Left forelimb (tissue), 1 donor: Measurements from ENCODE around the gene PTCHD1.

Source experiments
- DNase-seq: peaks from one replicate; pipeline ENCODE4 v3.0.0-alpha.2; 2018; ENCODE audit warnings: low spot score

Gene PTCHD1

DNA sequence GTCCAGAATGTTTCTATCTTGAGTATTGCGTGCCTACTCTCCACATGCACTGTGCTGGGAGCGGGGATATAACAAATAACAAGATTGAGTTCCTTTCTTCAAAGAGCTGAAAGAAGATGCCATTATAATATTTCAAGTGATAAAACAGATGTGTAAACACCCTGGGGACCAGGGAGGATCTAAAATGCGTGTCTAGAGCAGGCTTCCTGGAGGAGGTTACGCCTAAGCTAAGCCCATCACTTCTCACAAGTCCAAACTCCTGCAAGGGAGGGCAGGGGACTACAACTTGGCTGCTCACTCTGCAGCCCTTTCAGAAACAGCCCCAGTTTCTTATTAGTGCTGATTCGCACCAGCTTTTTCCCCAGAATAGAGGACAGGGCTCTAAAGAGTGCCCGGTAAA is 21.5 kb downstream of the PTCHD1 start:
- DNase-seq = no peak

DNA sequence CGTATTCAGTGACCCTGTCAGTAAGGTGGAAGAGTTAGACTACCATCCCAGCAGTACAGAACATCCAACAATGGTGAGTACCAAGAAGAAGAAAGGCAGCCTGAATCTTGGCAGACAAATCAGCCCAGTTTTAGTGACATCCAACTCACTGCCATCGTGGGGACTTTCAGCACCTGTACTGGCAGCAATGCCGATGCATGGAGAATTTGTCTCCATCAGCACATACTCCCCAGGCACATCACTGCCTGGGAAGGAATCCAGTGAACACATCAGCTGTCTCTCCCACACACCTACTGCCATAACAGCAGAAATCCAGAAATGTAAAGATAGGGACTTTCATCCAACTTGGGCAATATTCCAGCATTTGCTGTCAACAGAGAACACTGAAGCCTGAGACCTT is 29.8 kb downstream of the PTCHD1 start:
- no peak for DNase-seq

DNA sequence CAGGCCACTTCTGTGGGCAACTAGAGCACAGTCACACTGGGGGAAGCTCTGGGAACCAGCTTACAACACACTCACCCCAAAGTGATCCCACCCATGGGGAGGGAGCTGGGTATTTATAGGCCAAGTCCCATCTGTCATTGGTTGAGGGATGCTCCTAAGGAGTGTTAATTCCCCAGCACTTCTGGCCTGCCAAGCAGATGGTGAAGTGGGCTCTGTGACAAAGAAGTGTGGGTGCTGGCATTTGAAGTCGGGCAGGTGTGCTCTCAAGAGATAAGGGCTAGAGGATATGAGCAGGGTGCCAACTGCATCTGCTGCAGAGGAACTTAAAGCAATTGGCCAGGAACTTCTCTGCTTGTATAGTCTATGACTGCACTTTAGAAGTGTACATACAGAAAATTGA is 30.9 kb downstream of the PTCHD1 start:
- DNase-seq = no peak

DNA sequence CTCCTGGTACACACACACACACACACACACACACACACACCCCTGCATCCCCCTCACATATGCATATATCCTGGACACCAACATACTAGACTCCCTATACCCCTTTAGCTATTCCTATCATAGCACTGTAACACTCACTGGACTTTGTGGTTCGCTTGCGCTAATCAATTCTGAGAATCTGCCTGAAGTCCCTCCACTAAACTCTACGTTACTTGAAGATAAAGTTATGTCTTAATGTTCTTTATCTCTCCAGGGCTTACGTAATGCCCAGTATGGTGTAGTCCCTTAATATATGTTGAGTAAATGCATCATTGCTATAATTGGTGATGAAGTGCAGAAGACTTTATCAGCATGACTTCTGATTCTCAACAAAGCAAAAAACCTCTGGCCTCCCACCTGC is 32.3 kb downstream of the PTCHD1 start:
- no peak for DNase-seq

DNA sequence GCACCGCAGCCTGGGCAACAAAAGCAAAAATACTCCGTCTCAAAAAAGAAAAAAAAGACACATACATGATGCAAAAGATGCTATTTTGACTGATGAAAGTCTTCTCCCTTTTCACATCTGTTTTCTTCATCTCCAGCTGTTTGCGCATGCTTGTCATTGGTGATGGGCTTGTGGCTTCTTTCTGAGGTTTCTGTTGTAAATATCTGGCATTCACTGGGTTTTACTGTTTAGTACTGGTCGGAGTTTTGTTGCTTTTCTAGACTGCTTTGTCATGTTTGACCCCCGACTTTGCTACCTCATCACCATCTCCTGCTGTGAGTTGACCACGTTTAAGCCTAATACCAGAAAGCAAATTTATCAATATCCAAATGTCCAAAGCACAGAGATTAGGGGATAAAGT is 34.4 kb downstream of the PTCHD1 start:
- no peak for DNase-seq

DNA sequence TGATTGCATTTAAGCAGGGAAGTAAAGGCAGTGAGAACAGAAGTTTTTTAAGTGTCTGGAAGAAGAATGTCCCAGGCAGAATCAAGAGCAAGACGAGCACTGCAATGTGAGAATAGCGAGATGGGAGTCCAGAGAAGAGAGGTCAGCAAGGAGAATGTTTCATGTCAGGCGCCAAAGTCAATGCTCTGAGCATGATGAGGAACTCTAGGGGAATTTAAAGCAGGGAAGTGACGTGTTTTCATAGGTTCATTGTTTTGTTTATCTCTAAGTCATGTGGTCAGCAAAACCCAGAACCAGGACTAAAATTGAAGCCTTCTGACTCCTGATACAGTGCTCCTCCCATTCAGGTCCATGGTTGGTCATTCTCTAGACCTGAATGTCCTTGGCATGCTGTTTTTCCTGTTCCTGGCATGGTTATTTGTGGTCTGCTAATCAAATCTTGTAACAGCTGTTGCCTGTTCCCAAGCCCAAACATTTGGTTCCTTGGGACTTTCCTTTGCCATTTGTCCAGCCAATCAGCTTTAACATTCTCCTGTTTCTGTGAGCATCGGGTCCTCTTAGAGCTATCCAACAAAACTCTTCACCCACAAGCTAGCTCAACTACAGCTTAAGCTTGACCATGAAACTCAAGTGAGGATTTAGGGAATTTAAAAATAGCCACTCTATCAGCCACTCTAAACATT is 37.7 kb downstream of the PTCHD1 start:
- DNase-seq = no peak

DNA sequence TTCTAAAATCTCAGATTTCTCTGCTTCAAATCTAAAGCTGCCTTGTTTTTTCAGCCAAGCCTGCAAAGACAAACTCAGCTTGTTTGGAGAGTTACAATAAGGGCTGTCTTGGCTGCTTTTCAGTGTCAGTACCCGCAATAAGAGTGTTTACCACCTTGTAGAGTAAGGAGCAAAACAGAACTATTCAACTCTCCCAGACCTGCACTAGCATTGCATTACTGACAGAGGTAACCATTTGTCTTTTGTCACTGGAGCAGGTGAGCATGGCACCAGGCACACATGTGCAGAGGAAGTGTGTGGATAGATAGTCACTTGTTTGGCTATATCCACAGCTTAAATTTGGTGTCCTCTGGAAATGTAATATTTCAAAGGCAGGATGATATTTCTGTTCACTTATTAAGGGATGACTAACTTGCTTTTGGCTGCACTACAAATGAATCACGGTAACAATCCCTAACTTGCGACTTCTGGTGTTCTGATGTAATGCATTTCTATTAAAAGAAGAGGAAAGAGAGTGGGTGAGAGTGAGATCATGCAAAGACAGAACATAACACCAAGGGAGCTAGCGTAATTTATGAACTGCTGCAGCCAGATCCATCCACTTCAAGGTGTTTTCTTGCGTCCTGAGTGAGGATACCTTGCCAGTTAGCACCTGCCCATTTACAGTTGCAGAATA is 38.6 kb downstream of the PTCHD1 start:
- DNase-seq = no peak

DNA sequence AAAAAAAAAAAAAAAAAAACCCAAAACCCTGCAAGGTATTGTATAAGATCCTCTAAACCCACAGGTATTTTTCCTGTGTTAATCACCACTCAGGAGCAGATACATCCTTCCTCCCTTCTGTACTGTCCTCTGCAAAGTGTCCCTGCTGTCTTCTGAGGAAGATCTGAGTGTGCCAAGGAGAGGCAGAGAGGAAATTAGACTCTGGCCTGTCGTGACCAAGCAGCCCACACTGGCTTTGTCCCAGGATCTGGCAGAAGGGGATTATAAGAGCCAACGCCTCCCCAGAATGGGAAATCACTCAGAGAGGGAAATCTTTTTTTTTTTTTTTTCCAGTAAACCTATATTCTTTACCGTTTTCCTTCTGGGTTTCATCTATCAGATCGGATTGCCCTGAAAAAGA is 39.6 kb downstream of the PTCHD1 start:
- no peak for DNase-seq

DNA sequence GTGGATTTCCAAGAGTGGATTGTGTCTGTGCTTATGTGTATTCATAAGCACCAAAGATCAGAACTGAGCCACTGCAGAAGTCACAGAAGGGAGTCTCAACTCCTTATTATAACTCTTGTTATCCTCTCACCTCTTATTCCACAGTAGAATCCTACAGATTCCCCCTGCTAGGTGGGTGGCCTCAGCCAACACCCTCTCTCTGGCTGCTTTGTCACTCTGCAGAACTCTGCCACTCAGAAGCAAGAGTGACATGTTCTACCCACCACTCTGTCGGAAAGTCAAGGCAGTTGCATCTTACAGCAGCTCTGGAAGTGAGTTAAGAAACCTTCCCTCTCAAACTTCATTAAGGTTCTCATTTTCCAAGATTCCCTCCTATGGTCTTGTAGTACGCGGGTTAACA is 41.9 kb downstream of the PTCHD1 start:
- no peak for DNase-seq

DNA sequence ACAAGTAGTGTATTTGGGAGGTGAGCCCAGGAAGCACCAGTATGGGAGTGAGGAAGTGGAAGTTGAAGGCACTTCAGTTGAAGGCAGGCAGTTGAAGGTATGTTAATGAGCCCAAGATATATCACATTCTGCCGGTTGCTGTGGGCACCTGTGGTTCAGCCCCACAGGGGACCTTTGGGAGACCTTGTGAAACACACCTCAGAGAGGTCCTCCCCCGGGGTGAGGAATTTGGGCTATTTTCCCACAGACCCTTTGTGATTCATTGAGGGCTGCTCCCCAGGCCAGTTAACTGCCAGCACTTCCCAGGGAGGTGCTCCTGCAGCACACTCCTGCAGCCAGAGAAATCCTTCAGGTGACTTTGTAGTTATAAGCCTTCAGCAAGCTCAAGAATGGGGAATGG is 45.9 kb downstream of the PTCHD1 start:
- DNase-seq = no peak

DNA sequence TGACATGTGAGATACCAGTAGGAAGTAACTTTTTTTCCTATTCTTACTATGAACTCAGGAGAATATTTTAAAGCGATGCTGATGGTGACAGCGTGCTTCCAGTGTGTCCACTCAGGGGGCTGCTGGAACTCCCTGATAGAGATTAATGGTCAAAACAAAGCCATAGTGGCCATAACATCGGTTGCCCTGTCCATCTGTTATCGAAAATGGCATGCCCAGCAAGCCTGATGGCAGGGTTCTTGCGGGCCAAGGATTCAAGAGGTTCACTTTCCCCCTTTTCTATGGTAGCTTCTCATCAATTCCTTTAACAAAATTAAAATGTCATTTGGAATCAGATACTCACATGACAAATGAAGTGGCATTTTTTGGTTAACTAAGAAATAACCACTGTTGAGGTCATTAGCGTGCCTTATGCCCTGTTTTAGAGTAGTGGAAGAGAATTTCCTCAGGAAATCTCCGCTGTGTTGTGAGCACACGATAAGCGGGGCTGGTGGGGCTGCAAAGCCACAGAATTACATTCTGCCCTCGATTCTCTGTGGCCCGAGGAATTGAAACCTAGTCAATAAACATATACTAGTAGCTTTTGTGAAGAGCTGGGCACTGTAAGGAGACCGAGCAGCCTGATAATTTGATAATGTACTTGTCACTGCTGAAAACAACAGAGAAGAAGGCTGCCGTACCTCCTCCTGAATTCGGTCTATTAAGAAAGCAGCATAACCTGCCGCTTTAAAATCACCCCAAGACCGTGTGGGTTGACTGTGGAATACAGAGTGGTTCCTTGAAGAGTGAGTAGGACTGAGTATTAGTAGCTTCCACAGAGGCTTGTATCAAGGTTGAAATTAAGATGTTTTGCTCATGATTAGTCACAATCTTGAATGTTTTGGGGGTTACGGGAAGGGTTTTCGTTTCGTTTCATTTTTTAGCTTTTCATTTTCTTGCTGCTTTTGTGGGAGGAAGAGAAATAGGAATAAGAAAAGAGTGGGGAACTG is 46.7 kb downstream of the PTCHD1 start:
- no peak for DNase-seq

DNA sequence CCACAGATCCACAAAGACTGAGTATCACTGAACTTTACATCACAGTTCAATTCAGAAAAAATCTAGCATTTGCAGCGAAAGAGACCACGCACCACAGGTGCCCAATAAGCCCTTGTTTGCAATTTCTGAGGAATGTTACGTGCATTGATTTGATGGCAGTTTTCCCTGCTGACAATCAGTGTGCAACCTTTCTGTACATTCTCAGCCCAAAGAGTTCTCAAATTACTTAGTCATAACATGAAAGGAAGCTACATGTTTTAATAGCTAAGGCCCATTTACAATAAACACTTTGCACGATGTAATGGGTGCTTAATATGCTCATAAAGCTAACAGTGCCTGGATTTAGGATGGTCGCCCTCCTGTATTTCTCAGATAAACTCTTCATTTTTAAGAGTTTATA is 47.9 kb downstream of the PTCHD1 start:
- no peak for DNase-seq

DNA sequence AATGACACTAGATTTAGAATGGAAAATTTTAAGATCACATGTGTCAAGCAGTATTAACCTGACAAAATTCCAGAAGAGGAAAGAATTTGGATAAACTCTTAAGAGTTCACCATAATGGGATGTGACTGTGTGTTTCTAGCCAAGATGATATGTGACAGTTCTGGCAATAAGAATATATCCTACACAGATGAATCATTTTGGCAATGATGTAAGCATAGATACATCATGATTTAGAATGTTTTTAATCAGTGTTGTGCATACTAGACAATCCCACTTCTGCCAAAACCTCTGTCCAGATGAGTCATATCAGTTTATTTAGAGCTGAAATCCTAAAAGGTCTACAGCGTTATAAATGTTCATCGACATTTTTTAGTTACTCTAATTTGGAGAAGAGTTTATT is 48.8 kb downstream of the PTCHD1 start:
- no peak for DNase-seq

DNA sequence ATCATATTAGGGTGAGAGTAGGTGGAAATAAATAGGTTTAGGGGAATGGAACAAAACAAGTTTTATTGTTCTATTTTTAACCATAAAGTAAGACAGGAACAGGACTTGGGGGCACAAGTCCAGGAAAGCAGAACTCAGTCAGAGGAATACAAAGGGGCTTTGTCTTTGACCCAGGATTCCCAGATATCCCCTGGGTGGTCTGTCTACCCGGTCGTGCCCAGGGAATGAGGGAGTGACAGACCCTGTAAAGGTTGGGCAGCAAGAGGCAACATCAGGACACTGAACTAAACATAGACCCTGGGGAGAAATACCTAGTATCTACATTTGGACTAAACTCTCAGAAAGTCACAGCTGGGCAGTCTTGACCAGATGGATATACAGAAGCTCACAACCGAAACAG is 50.6 kb downstream of the PTCHD1 start:
- DNase-seq = no peak

DNA sequence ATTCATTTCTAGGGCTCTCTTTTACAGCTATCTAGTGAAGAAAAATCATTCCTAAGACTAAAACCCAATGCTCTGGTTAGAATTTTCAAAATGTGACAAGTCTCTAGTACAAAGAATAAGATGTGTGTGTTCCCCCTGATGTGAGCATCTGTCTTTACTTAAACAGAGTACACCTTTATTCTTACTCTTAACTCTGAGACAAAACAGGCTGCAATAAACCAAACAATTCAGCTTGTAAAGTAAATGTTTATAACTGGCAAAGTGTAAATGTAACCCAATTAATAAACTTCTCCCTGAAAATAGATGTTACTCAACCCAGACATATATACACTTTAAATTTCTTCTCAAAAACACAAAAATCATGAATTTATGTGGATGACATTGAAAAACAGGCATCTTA is 51.6 kb downstream of the PTCHD1 start:
- no peak for DNase-seq

DNA sequence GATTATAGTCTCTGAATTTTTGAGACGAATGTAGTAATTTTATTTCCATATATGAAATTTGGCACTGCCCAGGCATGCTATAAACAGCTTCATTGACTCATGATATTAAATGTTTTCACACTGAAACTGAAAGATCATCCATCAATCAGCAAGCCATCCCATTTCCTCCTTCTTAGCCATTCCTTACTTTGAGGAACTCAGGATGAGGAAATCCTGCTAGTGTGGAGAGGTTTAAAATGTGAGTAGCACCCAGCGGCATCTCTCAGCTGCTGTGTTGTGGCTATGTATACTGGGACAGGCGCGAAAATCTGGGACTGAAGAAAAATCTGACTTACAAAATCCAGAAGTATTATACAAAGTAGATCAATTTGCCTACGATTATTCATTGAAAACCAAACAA is 52.1 kb downstream of the PTCHD1 start:
- DNase-seq = no peak

DNA sequence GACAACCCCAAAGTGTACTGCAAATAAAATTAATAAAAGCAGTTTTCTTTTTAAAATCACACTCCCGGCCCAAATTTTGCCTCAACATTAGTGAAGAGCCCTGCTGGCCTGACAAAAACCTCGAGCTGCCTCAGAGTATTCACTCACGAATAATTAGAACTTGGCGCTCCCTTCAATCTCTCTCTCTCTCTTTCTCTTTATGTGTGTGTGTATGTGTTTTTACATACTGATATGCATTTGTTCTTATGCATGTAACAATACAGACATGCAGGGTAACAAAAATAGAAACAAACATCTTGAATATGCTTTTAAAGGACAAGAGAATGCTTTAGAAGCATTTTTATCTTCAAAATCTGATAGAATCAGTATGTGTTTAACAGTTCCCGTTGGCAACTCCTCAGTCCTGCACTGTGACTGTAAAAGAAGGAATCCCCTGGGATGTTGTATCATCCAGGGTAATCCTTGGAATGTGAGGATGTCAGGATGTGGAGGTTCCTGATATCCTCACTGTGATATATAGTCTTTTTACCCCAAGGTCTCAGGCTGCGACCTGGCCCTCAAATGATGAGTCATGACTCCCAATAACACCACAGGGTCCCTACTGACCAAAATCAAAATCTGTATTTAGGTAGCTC is 53.0 kb downstream of the PTCHD1 start:
- no peak for DNase-seq

DNA sequence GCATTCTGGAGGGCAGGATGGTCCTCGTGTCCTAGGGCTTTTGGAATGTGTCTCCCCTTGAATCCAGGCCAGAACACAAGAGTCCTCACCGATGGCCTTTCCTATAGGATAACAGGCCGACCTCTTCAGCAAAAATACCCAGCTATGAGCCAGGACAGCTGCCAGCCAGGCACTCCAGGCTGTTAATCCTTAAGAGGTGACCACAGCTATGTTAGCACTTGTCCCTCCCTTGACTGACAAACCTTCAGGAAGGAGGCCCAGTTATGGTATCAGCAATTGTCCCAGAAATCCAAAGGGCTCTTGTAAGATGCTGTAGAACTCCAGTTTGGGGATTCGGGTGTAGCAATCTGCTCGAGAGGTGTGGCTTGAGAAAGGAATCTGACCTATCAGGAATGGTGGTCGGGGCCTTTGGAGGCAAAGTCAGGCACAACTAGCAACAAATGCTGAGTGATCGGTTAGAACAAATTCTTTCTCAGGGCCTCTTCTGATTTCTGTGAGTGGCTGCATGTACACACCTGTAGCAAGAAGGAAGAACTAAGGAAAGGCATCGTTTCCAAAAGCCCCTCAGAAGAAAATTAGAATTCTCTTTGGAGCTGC is 54.6 kb downstream of the PTCHD1 start:
- no peak for DNase-seq

DNA sequence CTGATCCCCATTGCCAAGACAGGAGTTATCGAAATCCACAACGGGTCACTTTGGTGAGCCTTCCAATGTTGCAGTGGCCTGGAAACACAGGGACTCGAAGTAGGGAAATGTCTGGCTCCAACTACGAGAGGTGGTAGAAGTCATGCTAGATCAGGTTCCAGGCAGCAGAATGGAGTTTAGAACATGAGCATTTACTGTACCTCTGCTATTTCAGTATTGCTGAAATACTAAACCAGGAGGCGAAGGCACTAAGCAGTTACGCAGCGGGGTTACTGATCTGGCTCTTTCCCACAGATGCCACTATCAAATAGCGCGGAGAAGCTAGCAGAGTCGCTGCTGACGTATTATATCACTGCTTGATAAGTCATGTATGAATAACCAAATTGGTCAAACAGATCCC is 56.3 kb downstream of the PTCHD1 start:
- DNase-seq = no peak

DNA sequence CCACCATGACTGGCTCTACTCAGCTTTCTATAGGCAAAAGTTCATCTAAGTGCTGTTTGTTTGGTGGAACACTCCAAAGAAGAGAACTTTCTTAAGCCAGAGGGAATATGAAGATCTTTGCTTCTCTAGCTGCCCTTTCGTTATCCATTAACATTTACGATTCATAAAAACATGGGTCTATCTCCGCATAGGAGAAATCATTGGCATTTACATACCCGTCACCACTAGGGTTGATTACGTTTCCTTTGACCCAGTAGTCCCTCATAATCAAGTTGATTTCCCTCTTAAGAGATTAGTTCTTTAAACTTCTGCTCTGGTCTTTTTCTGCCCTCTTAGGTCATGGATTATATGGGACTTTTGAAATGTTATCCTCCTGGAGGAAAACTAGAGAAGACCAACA is 57.5 kb downstream of the PTCHD1 start:
- DNase-seq = no peak

DNA sequence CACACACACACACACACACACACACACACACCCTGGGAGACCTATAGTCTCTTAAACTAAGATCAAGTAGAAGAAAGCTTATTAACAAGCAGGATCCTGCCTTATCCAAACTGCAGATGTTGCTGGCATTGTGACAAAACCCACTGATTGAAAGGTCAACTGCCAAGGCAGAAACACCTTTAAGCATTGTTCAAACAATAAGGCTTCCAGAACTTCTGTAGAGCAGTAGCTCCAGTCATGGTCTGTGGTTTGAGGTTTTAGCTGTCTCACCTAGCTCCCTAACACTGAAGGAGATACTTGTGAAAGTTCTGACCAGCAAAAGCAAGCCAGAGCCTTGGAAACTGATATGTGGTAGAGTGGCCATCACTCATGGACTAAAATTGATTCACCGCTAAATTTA is 59.8 kb downstream of the PTCHD1 start:
- no peak for DNase-seq

DNA sequence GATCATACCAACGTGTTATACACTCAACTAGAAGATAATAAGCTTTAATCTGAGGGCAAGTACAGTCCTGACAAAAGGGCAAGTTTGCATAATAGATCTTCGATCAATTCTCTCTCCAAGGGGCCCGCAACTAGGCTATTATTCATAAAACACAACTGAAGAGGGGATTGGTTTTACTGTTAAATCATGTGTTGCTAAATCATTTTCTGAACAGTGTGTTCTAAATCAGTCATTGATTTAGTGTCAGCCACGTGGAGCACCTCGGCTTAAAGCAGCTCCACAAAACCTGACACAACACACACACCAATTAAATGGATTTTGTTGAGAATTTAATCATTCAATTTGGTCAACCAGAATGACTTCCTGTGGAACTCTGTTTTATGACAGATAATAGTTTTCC is 61.6 kb downstream of the PTCHD1 start:
- DNase-seq = no peak
